Type B pancreatic cell (in vitro differentiated cells): ENCODE measurements around the gene SPAG16. TPM values are rescaled to one million over a fixed set of nuclear protein-coding genes. Genes with fewer than 3 reads are reported as not detected.

ENCODE experiments used
- DNase-seq: peaks from one replicate; pipeline ENCODE4 v3.0.0; 2021; ENCODE audit warnings: mixed read lengths; ENCODE audit not compliant: unreplicated experiment; ENCODE audit errors: extremely low spot score
- H3K27ac Mint-ChIP-seq: 2 replicates; pipeline ENCODE4 v1.8.0; 2021; ENCODE audit warnings: mild to moderate bottlenecking, mixed read lengths
- H3K27me3 Mint-ChIP-seq: 2 replicates; pipeline ENCODE4 v1.8.0; 2021; ENCODE audit warnings: mixed read lengths
- H3K36me3 Mint-ChIP-seq: 2 replicates; pipeline ENCODE4 v1.8.0; 2021; ENCODE audit warnings: mixed read lengths
- H3K4me1 Mint-ChIP-seq: one replicate; pipeline ENCODE4 v1.8.0; 2021; ENCODE audit warnings: mixed read lengths; ENCODE audit not compliant: unreplicated experiment
- H3K4me3 Mint-ChIP-seq: 2 replicates; pipeline ENCODE4 v1.8.0; 2021; ENCODE audit warnings: mild to moderate bottlenecking, mixed read lengths
- H3K9me3 Mint-ChIP-seq: 2 replicates; pipeline ENCODE4 v1.8.0; 2021; ENCODE audit warnings: mixed read lengths
- CTCF ChIP-seq: fragments of 200-600 bp; sonication (generic); conservative IDR thresholded peaks from 2 replicates; pipeline ENCODE4 v1.5.0; 2021; ENCODE audit warnings: antibody characterized with exemption, mild to moderate bottlenecking
- total RNA-seq: library from RNA; stranded (reverse); gene quantifications from 2 replicates; pipeline ENCODE4 v1.2.1, GENCODE V29; 2021; ENCODE audit warnings: low replicate concordance

Gene SPAG16
- total RNA-seq, 1 donor from 2014 or later = 54.8 TPM

GRCh38 chr2:213496226-213496625 lies 212.0 kb downstream of the SPAG16 start:
- Mint-ChIP-seq H3K27me3 (no peaks in the 10 kb centered on the region), H3K36me3 (no peaks in the 10 kb centered on the region), H3K4me1 (no peaks in the 10 kb centered on the region), H3K4me3 (no peak overlapping the region), H3K9me3 (no peaks in the 10 kb centered on the region), H3K27ac (no peak overlapping the region)
- TF ChIP-seq CTCF = no peak
- no peak for DNase-seq

- Mint-ChIP-seq H3K27ac (no peak overlapping the region), H3K9me3 (no peaks in the 10 kb centered on the region), H3K4me1 (no peaks in the 10 kb centered on the region), H3K4me3 (no peak overlapping the region), H3K36me3 (no peaks in the 10 kb centered on the region), H3K27me3 (no peaks in the 10 kb centered on the region)
- no peak for TF ChIP-seq CTCF
- no peak for DNase-seq
Observed at GRCh38 chr2:213500881-213501280, 216.6 kb downstream of the SPAG16 start.

GRCh38 chr2:213524164-213524563 lies 239.9 kb downstream of the SPAG16 start:
- Mint-ChIP-seq H3K4me3 (no peak overlapping the region), H3K9me3 (peaks cover 10% of the 10 kb centered on the region), H3K4me1 (no peaks in the 10 kb centered on the region), H3K27me3 (no peaks in the 10 kb centered on the region), H3K27ac (no peak overlapping the region), H3K36me3 (no peaks in the 10 kb centered on the region)
- no peak for TF ChIP-seq CTCF
- DNase-seq = no peak

- Mint-ChIP-seq H3K27ac (no peak overlapping the region), H3K4me3 (no peak overlapping the region), H3K27me3 (no peaks in the 10 kb centered on the region), H3K4me1 (no peaks in the 10 kb centered on the region), H3K9me3 (no peaks in the 10 kb centered on the region), H3K36me3 (no peaks in the 10 kb centered on the region)
- no peak for DNase-seq
- TF ChIP-seq CTCF = no peak
Observed at GRCh38 chr2:213537579-213537978, 253.3 kb downstream of the SPAG16 start.

GRCh38 chr2:213544940-213545339 lies 260.7 kb downstream of the SPAG16 start:
- no peaks in the 10 kb centered on the region for H3K9me3 Mint-ChIP-seq
- H3K4me3 Mint-ChIP-seq = no peak overlapping the region
- H3K27me3 Mint-ChIP-seq = no peaks in the 10 kb centered on the region
- no peak for TF ChIP-seq CTCF
- no peak overlapping the region for H3K27ac Mint-ChIP-seq
- no peak for DNase-seq
- H3K36me3 Mint-ChIP-seq = no peaks in the 10 kb centered on the region
- no peaks in the 10 kb centered on the region for H3K4me1 Mint-ChIP-seq

- no peaks in the 10 kb centered on the region for H3K9me3 Mint-ChIP-seq
- DNase-seq = no peak
- H3K4me1 Mint-ChIP-seq = no peaks in the 10 kb centered on the region
- no peak for TF ChIP-seq CTCF
- no peak overlapping the region for H3K27ac Mint-ChIP-seq
- H3K36me3 Mint-ChIP-seq = no peaks in the 10 kb centered on the region
- H3K27me3 Mint-ChIP-seq = no peaks in the 10 kb centered on the region
- no peak overlapping the region for H3K4me3 Mint-ChIP-seq
Observed at GRCh38 chr2:213545481-213545880, 261.2 kb downstream of the SPAG16 start.
